HEK293T (cell line): ENCODE data around the gene HSPE1.

Experiments used
- ARNT ChIP-seq: fragments of 450-650 bp; IDR thresholded peaks from 2 replicates; pipeline ENCODE4 v1.6.1; 2017; ENCODE audit warnings: mild to moderate bottlenecking
- BHLHE40 ChIP-seq: fragments of 450-650 bp; IDR thresholded peaks from 2 replicates; pipeline ENCODE4 v1.6.1; 2016; ENCODE audit warnings: mild to moderate bottlenecking, moderate library complexity, borderline replicate concordance
- CTBP1 ChIP-seq: fragments of 450-650 bp; IDR thresholded peaks from 2 replicates; pipeline ENCODE4 v1.6.1; 2016; ENCODE audit warnings: borderline replicate concordance
- ELF4 ChIP-seq: fragments of 450-650 bp; IDR thresholded peaks from 2 replicates; pipeline ENCODE4 v1.6.1; 2017; ENCODE audit warnings: antibody characterized with exemption
- FOXA1 ChIP-seq: fragments of 450-650 bp; IDR thresholded peaks from 2 replicates; pipeline ENCODE4 v1.6.1; 2016; ENCODE audit warnings: mild to moderate bottlenecking
- FOXK2 ChIP-seq: fragments of 450-650 bp; IDR thresholded peaks from 2 replicates; pipeline ENCODE4 v1.6.1; 2016; ENCODE audit warnings: mild to moderate bottlenecking
- FOXM1 ChIP-seq: fragments of 450-650 bp; IDR thresholded peaks from 2 replicates; pipeline ENCODE4 v1.6.1; 2017; ENCODE audit warnings: mild to moderate bottlenecking, borderline replicate concordance
- LEF1 ChIP-seq: fragments of 450-650 bp; IDR thresholded peaks from 2 replicates; pipeline ENCODE4 v1.6.1; 2017; ENCODE audit warnings: mild to moderate bottlenecking, borderline replicate concordance
- NFRKB ChIP-seq: fragments of 450-650 bp; IDR thresholded peaks from 2 replicates; pipeline ENCODE4 v1.6.1; 2016; ENCODE audit warnings: mild to moderate bottlenecking, moderate library complexity
- PKNOX1 ChIP-seq: fragments of 450-650 bp; IDR thresholded peaks from 2 replicates; pipeline ENCODE4 v1.6.1; 2016
- SP1 ChIP-seq: fragments of 450-650 bp; IDR thresholded peaks from 2 replicates; pipeline ENCODE4 v1.6.1; 2017
- SUZ12 ChIP-seq: fragments of 450-650 bp; IDR thresholded peaks from 2 replicates; pipeline ENCODE4 v1.6.1; 2016; ENCODE audit warnings: mild to moderate bottlenecking
- ZNF384 ChIP-seq: fragments of 450-650 bp; IDR thresholded peaks from 2 replicates; pipeline ENCODE4 v1.6.1; 2016

GRCh38 chr2:197504512-197504911 lies 4.3 kb downstream of the HSPE1 start:
- TF ChIP-seq FOXM1 (no peak), BHLHE40 (no peak), CTBP1 (no peak), SUZ12 (no peak), FOXA1 (no peak), ELF4 (no peak), SP1 (no peak), NFRKB (no peak), PKNOX1 (no peak), ARNT (no peak), LEF1 (no peak), FOXK2 (no peak), ZNF384 (no peak)
